GM20000 (cell line): ENCODE measurements around the gene AMOTL1.
"Not testable (repeated sequence)": the region's sequence is repeated elsewhere in the genome, so short reads cannot be mapped to it uniquely, and the experiment has no call there.

ENCODE experiments used
- DNase-seq: peaks from one replicate; pipeline ENCODE4 v3.0.0; 2012; ENCODE audit warnings: low spot score
- CTCF ChIP-seq: IDR thresholded peaks from 2 replicates; pipeline ENCODE4 v1.5.1; 2012; ENCODE audit warnings: mild to moderate bottlenecking, control low read depth; ENCODE audit errors: extremely low read depth, missing control alignments

AMOTL1 gene

GRCh38 chr11:94851864-94852636 lies 83.9 kb downstream of the AMOTL1 start:
- TF ChIP-seq CTCF: no peak
- no peak for DNase-seq

- not testable (repeated sequence) for DNase-seq
Observed at GRCh38 chr11:94853288-94853687, 85.1 kb downstream of the AMOTL1 start.

GRCh38 chr11:94853836-94854235 lies 85.7 kb downstream of the AMOTL1 start:
- DNase-seq: no peak
- no peak for TF ChIP-seq CTCF

GRCh38 chr11:94854770-94855633 lies 86.8 kb downstream of the AMOTL1 start:
- TF ChIP-seq CTCF: no peak
- DNase-seq: no peak

- TF ChIP-seq CTCF: no peak
- DNase-seq: no peak
Observed at GRCh38 chr11:94855666-94856065, 87.5 kb downstream of the AMOTL1 start.

- no peak for DNase-seq
- TF ChIP-seq CTCF: no peak
Observed at GRCh38 chr11:94856443-94856842, 88.3 kb downstream of the AMOTL1 start.

- no peak for DNase-seq
- TF ChIP-seq CTCF: no peak
Observed at GRCh38 chr11:94857337-94857736, 89.2 kb downstream of the AMOTL1 start.
